HG02642 (cell line): ENCODE data around the gene ZDHHC16.
"Not testable (repeated sequence)": the region's sequence is repeated elsewhere in the genome, so short reads cannot be mapped to it uniquely, and the experiment has no call there.

Source experiments
- ATAC-seq: cut with Tn5 transposase; IDR thresholded peaks from one replicate; pipeline ENCODE4 v1.9.1; 2021; ENCODE audit warnings: mild to moderate bottlenecking; ENCODE audit not compliant: unreplicated experiment, poor library complexity

ZDHHC16 gene

DNA sequence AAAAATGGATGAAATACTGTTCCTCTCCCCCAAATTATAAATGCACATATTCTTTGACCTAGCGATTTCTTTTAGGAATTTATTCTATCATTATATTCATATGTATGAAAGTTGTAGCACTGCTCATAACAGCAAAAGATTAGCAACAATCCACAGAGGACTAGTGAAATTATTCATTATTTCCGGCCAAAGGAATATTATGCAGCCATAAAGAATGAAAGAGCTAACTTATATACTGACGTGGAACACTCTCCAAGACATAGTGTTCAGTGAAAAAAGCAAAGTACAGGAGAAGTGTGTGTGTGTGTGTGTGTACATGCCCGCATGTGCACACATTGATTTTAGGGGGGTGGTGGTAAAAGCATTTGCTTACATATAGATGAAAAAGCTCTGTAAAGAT is 28.9 kb downstream of the ZDHHC16 start:
- no peak for ATAC-seq

DNA sequence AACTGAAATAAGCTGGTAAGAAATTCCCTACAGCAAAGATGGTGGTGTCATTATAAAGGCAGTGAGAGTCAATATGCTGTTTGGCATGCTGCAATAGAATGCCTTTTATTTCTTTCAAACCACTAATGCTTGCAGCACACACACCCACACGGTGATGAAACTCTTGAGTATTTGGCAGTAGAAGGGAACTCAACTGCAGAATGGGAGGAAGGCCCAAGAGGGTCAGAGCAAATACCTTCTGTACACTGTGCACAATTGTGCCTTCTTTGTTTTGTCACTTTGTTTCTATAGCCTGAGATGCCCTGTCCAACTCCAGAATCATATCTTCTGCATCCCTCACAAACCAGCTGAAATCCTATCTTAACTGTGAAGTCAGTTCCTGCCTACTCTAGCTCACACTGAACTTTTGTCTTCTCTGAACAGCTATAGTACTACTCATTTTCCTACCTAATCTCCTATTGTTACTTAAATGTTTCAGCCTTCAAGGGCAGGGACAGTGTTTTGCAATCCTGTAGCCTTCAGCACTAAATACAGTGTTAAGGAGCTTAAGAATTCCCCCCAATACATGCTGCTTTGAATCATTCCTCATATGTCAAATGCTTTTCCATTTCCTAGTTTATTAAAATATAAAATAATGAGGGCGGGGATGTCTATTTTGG is 30.1 kb downstream of the ZDHHC16 start:
- ATAC-seq: no peak

DNA sequence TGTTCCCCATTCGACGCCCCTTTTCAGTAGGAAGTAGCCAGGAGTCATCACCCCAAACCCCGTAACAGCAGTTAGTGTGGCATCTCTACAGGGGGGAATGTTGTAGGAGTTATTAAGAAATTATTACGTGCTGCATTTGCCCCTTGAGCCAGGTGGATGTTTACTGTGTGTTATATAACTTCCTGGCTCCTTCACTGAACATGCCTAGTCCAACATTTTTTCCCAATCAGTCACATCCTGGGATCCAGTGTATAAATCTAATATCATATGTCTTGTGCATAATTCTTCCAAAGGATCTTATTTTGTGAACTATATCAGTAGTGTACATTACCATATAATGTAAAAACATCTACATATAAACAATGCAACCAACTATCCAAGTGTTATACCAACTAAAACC is 33.4 kb downstream of the ZDHHC16 start:
- ATAC-seq: not testable (repeated sequence)

DNA sequence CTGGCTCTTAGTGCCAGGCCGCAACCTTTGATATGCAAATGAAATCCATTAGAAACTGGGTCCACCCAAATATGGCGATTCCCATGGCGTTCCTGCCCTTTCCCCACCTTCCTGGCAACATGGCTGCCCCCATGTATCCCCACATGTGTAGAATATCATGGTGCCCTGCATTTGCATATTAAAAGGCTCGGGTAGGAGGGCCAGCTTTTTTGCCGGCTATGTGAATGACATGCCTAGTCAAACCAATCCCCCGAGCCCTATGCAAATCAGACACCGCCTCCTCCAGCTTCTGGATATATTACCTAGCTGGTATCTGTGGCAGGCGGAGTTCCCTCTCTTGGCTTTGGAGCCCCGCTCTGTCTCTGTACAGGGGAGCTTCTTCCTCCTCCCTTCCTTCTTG is 34.0 kb downstream of the ZDHHC16 start:
- no peak for ATAC-seq

DNA sequence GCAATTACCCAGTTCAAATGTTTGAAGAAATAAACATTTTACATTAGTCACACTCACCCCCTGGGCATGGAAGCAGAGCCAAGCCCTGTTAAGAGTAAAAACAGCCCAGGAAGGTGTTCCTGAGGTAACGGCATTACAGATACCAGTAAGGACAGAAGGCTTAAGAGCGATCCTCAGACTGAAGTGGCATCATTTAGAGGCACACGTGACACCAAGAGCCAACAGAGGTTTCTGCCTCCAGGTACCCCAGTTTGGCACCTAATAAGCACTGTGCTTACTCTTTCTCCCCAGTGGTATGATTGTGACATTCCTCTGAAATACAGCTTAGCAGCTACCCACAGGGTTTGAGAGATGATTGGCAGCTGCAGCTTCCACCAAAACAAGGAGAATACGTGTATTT is 35.1 kb downstream of the ZDHHC16 start:
- ATAC-seq: no peak

DNA sequence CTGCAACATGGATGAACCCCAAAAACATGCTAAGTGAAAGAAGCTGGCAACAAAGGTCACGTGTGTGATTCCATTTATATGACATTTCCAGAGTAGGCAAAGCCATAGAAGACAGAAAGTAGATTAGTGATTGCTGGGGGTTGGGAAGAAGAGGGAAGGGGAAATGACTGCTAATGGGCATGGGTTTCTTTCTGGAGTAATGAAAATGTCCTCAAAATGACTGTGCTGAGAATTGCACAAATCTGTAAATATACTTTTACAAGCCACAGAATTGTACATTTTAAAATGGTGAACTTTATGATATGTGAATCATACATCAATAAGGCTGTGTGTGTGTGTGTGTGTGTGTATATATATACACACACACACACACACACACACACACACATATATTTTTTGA is 36.4 kb downstream of the ZDHHC16 start:
- no peak for ATAC-seq

DNA sequence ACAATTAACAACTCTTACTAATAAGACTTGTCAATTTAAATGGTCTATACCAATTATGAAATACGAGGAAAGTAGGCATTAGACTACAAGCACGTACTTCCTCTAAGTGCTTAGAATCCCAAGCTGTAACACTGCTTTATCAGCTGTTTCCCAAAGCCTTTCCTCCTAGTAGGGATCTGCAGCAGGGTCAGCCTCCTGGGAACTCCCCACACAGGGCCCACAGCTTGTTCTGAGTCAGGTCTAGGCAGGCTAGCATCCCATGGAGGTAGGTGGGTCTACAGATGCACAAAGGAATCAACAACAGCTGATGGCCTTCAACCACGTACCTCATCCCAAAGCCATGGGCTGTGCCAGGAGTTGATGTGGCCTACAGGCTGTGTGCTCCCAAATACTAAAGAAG is 37.5 kb downstream of the ZDHHC16 start:
- ATAC-seq: no peak

DNA sequence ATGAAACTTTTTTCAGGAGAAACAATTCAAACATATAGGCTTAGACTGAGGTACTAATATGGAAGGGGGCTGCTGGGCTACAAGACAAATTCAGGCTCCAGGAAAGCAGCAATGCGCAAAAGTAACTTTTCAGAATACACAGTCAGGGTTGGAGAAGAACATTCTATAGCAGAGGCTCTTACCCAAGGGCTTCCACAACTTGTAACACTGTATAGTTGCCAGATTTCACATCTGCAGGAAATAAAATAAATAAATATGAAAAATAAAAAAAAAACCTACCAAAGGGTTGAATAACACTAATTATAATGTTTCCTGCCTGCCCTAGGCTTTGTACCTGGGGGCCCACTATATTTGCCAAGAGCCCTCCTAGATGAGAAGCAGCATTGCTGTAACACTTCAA is 37.9 kb downstream of the ZDHHC16 start:
- no peak for ATAC-seq

DNA sequence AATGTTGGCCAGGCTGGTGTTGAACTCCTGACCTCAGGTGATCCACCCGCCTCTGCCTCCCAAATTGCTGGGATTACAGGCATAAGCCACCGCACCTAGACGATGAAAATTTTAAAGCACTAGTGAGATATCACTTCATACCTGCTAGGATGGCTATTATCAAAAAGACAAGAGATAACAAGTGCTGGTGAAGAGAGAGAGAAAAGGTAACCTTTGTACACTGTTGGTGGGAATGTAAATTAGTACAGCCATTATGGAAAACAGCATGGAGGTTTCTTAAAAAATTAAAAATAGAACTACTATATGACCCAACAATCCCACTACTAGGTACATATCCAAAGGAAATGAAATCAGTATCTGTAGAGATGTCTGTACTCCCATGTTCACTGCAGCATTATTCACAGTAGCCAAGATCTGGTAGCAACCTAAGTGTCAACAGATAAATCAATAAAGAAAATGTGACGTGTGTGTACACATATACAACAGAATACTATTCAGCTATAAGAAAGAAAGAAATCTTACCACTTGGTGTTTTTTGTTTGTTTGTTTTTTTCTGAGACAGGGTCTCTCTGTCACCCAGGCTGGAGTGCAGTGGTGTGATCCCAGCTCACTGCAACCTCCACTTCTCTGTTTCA is 39.8 kb downstream of the ZDHHC16 start:
- no peak for ATAC-seq

DNA sequence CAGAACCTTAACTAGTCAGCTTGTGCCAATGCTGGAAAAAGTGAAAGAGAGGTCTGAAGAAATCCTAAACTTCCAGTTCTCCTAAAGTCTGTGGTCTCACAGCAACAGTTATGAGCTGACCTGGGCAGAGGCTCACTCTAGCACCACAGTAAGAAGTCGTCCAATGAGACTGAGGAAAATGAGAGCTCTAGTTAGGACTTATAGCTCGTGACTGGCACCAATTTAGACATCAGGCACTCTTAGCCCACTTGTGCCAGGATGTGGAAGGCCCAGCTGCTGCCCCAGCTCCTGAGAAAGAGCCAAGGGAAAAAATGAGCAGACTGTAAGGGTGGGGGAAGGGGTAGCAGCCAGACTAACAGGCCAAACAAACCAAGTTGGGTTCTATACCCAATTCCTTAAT is 44.6 kb downstream of the ZDHHC16 start:
- ATAC-seq: no peak

DNA sequence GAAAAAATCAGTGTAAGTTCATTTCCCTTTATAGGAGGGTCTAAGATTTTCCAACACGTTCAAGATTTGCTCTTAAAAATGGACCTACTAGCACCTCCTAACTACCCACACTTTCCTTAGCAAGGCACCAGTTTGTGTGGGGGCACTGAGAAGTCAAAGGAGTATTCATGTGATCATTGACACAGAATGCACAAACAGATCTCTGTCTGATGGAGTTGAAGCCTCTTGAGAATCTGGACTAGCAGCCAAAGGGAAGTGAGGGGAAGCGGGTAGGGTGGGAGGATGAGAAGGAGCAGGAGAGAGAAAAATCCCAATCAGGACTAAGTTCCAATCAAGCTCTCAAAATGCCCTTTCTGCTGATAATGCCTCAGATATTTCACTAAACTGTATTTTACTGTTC is 48.2 kb downstream of the ZDHHC16 start:
- ATAC-seq: no peak

DNA sequence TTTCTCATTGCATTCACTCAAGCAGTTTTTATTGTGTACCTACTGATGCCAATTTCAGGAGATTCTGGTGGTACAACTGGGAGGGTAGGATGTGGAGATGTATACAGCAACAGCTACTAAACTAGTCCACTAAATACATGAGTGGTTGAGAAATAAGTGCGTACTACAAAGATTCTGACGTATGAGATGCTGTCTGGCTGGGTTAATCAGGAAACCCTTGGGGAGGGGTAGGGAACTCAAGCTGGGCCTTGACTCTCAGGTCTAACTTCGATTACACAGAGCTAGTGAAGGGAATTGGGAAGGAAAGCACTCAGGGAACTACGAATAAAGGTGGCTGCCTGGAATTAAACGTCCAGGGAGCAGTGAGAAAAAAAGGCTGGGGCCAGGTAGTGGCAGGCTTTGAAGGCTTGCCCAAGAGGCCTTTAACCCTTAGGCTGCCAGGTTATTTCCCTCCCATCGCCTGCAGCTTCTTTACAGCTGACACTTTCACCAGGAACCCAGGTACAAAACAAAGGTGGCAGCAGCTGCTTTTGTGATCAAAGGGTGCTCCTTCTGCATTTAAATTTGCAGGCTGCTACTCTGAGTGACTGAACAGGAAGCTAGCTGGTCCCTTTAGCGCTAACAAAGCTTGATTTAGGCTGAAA is 49.0 kb downstream of the ZDHHC16 start:
- ATAC-seq: no peak

DNA sequence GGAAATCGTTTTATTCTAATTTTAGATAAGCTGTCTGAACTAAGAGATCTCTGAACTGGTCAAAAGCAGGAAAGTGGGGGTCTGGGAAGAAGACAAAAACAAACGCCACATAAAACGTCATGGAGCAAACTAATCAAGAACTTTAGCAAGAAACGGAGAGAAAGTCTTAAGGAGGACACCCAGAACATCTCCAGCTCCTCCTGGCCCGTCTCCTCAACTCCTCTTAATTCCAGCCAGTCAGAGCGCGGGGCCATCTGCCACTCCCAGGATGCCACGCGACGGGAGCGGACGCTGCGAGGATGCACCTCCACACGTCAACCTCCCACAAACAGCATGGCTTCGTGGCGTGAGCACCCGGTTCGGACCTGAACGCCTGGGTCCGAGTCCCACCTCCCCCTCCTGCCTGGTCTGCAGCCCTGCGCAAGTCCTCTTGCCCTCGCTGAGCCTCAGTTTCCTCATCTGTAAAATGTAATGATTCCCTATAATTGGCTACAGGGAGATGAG is 51.6 kb downstream of the ZDHHC16 start:
- peak; percentile 27 for ATAC-seq

DNA sequence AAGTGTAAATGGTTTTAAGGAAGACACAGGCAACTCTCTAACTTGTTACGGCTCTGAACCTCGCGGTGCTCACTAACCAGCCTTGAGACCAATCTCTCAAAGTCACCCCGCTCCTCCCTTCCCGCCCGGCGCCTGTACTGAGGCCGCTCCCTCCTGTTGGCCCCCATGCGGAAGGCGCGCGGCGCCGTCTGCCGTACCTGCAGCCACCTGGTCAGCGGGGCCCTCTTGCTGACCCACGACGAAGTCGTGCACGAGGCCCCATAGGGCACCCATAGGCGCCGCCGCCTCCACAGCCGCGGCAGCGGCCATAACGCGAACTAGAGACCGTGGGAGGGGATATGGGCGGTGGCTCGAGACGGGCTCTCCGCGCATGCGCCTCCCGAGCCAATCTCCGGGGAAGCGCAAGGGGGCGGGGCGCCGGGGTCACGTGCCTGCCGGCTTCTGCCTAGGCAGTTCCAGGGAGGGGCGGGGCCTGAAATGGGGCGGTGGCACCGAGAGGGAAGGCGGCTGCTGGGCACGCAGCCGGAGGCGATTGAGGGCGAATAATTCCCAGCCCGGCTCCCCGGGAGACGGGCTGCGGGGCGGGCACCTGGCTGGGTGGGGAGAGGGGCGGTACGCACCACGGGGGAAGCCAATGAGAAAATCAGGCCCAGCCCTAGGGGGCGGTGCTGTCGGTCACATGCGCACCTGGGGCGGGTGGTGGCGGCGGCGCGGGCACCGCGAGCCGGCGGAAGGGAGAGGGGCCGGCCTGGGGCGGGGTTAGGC is 52.3 kb downstream of the ZDHHC16 start, which contains the start of gene MMS19:
Gene MMS19, minus strand, starts transcription at position 347 of the 765 bp plus-strand sequence. Its CDS starts 38 bp downstream, at position 309.
- peak; percentile 94 for ATAC-seq

DNA sequence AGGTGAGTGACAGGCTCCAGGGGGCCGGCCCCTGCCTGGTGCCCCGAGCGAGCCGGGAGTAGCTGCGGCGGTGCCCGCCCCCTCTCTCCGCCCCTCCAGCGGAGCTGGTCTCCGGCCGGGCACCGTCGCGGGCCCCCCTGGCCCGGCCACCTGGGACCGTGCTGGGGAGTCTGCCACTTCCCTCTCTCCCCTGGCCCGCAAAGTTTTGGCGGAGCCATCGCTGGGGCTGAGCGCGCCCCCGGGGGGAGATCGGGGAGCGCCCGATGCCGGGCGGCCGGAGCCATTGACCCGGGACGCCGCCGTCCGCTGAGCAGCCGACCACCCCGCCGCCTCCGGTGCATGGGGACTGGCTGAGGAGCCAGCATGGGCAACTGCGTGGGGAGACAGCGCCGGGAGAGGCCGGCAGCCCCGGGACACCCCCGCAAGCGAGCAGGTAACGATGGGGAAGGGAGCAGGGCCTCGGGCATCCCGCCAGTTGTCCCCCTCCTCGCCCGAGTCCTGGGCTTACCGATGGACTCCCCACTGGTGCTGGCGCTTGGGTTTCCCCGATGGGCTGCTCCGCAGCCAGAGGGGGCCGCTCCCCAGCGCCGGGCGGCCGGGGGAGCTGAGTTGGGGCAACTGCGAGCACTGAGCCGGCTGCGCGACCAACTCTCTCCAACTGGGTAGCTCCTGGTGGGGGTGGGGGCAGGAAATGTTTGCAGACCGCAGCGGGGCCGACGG is 53.0 kb downstream of the ZDHHC16 start, which contains the start of gene UBTD1:
Gene UBTD1, plus strand, starts transcription at position 84 of the 720 bp plus-strand sequence. Its CDS starts 280 bp downstream, at position 364.
- peak; percentile 1 for ATAC-seq

DNA sequence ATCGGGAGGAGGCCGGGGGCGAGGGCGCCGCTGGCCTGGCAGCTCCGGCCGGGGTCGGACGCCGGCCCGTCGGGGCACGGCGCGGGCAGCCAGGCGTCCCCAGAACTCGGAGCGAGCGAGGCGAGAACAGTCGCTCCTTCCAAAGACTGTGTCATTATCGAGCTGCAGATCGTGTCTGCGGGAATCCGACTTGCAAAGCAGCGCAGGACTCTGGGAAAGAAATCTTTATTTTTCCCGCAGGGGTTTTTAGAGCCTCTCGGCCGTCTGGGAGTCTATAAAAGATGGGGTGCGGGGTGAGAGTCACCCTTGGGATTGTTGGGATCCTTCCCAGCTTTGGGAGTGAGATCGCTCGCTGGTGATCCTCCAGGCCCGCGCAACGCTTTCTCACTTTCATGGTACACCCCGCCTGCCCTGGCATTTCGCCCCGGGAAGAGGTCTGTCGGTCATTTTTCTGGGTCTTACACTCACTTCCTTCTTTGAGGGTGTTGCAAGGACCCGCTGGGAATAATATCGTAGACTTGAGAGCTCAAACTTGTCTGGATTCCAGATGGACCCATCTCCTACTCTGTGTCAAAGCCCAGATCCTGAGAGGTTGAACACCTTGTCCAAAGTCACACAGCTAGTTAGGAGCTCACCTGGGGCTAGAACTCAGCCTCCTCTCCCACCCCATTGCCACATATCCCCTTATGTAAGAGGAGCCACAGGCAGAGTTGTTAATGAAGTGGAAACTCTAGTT is 53.8 kb downstream of the ZDHHC16 start:
- ATAC-seq: no peak

DNA sequence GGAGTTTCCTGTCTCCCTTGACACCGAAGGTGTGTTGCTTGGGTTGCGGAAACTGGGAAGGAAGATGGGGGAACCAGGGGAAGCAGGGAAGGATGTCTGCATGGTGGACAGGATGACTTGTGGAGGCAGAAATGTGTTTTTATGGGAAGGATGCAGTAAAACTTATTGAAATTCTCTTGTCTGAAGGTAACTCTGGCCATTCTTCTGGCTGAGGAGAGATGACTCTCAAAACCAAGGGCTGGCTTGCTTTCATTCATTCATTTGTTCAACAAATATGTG is 54.3 kb downstream of the ZDHHC16 start:
- ATAC-seq: no peak

DNA sequence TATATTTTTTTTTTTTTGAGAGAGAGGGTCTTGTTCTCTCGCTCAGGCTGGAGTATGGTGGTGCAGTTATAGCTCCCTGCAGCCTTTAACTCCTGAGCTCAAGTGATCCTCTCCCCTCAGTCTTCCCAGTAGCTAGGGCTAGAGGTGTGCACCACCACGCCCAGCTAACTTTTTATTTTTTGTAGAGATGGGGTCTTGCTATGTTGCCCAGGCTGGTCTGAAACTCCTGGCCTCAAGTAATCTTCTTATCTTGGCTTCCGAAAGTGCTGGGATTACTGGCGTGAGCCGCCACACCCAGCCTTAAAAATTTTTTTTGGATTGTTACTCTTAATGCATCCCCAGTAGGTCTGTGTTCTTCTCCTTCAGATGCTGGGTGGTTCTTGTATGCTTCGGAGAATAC is 56.9 kb downstream of the ZDHHC16 start:
- ATAC-seq: no peak

DNA sequence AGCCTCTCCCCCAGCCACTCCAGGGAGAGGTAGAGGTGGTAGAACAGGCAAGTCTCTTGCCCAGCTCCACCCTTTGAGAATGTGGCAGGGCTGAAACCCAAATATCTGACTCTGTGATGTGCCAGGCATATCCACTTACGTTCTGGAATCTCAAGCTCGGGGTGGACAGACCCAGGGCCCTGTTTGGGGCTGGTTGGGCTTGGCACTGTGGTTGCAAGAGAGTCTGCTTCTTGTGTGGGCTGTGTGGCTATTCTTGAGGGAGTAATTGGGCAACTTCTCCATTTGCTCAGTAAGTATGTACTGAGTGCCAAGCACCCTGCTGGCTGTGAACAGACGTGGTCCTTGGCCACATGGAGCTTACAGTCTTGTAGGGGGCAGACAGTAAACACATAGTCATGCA is 57.4 kb downstream of the ZDHHC16 start:
- no peak for ATAC-seq

DNA sequence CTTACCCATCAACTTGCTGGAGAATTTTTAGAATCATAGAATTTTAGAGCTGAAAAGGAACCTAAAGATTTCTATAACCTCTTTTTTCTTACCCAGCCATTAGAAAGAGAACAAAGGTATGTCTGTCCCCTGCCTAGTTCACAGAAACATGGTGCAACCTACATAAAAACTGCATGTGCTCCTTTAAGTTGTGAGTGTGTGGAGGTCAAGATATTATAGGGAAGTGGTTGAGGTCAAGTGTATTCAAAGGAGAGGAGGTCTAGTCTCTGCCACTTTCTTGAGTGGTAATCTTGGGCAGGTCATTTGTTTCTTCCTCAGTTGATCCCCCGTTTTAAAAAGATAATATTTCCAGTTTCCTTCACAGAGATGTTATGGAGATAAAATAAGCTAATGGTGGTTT is 59.2 kb downstream of the ZDHHC16 start:
- no peak for ATAC-seq
